ENCODE measurements around the gene MITF. TPM values are rescaled to one million over a fixed set of nuclear protein-coding genes. Genes with fewer than 3 reads are reported as not detected.

Gene MITF
- total RNA-seq, 1 donor from 2014 or later, result 3.0 TPM

- DNase-seq (ENCODE audit: low read depth in 2 of 2), result no peak
Measured at GRCh38 chr3:69755795-69756194, 16.5 kb downstream of the MITF start.

GRCh38 chr3:69761896-69762767 lies 22.9 kb downstream of the MITF start:
- no peak for DNase-seq (ENCODE audit: low read depth in 2 of 2)

GRCh38 chr3:69762768-69763229 lies 23.5 kb downstream of the MITF start:
- DNase-seq (ENCODE audit: low read depth in 2 of 2), result no peak

- peak in 1 of 2 donors; percentile 30 for DNase-seq (ENCODE audit: low read depth in 2 of 2)
Measured at GRCh38 chr3:69763458-69763857, 24.2 kb downstream of the MITF start.

- peak; percentile 77 to 89 for DNase-seq (ENCODE audit: low read depth in 2 of 2)
Measured at GRCh38 chr3:69764121-69764741, 25.0 kb downstream of the MITF start.

GRCh38 chr3:69764861-69765260 lies 25.6 kb downstream of the MITF start:
- no peak for DNase-seq (ENCODE audit: low read depth in 2 of 2)

- no peak for DNase-seq (ENCODE audit: low read depth in 2 of 2)
Measured at GRCh38 chr3:69766638-69767037, 27.4 kb downstream of the MITF start.

- DNase-seq (ENCODE audit: low read depth in 2 of 2), result peak; percentile 58 to 62
Measured at GRCh38 chr3:69767571-69767970, 28.3 kb downstream of the MITF start.

- no peak for DNase-seq (ENCODE audit: low read depth in 2 of 2)
Measured at GRCh38 chr3:69768438-69768837, 29.2 kb downstream of the MITF start.

GRCh38 chr3:69770219-69770618 lies 31.0 kb downstream of the MITF start:
- DNase-seq (ENCODE audit: low read depth in 2 of 2), result peak in 1 of 2 donors; percentile 57

GRCh38 chr3:69770976-69771634 lies 31.8 kb downstream of the MITF start:
- peak in 1 of 2 donors; percentile 44 for DNase-seq (ENCODE audit: low read depth in 2 of 2)

GRCh38 chr3:69772152-69772867 lies 33.0 kb downstream of the MITF start:
- DNase-seq (ENCODE audit: low read depth in 2 of 2), result no peak

- DNase-seq (ENCODE audit: low read depth in 2 of 2), result no peak
Measured at GRCh38 chr3:69774029-69774428, 34.8 kb downstream of the MITF start.

GRCh38 chr3:69775751-69776150 lies 36.5 kb downstream of the MITF start:
- DNase-seq (ENCODE audit: low read depth in 2 of 2), result no peak

- DNase-seq (ENCODE audit: low read depth in 2 of 2), result no peak
Measured at GRCh38 chr3:69776289-69776688, 37.0 kb downstream of the MITF start.

- peak; percentile 49 to 68 for DNase-seq (ENCODE audit: low read depth in 2 of 2)
Measured at GRCh38 chr3:69776920-69777581, 37.8 kb downstream of the MITF start.

GRCh38 chr3:69777582-69777967 lies 38.3 kb downstream of the MITF start:
- DNase-seq (ENCODE audit: low read depth in 2 of 2), result no peak

GRCh38 chr3:69781593-69781992 lies 42.3 kb downstream of the MITF start:
- no peak for DNase-seq (ENCODE audit: low read depth in 2 of 2)

GRCh38 chr3:69784954-69785514 lies 45.8 kb downstream of the MITF start:
- peak; percentile 35 to 69 for DNase-seq (ENCODE audit: low read depth in 2 of 2)

- DNase-seq (ENCODE audit: low read depth in 2 of 2), result peak in 1 of 2 donors; percentile 36
Measured at GRCh38 chr3:69785769-69786320, 46.6 kb downstream of the MITF start.
